Stimulated activated CD4-positive, alpha-beta T cell treated with anti-CD3 and anti-CD28 coated beads, Interleukin-2, amount 100 ng/mL, for 4 hours (primary cell): ENCODE data around the gene TEX54.
A peak's percentile ranks its signal among the peaks of the same experiment; 100 is the strongest.
"Not testable (repeated sequence)": the region's sequence is repeated elsewhere in the genome, so short reads cannot be mapped to it uniquely, and the experiment has no call there.

Experiments used
- DNase-seq: peaks from one replicate; pipeline ENCODE4 v3.0.0-alpha.2; 2020; ENCODE audit warnings: low read depth

TEX54 gene

GRCh38 chr11:62832336-62833234 is at the start of gene TEX54:
Gene TEX54, minus strand, starts transcription at chr11:62832841.
- no peak for DNase-seq

- DNase-seq, result no peak
These were observed 49.7 kb upstream of the TEX54 start for GRCh38 chr11:62882431-62882749.

- DNase-seq, result peak; percentile 95
These were observed 49.2 kb upstream of the TEX54 start for GRCh38 chr11:62881579-62882430.

GRCh38 chr11:62880803-62881578 is 48.4 kb upstream of the TEX54 start, which contains the start of gene SLC3A2:
Gene SLC3A2, plus strand, starts transcription at chr11:62880896. Its CDS starts 128 bp downstream, at chr11:62881024.
- DNase-seq, result peak; percentile 85

- DNase-seq, result no peak
These were observed 47.7 kb upstream of the TEX54 start for GRCh38 chr11:62880231-62880802.

- no peak for DNase-seq
These were observed 46.8 kb upstream of the TEX54 start for GRCh38 chr11:62879235-62879978.

GRCh38 chr11:62876712-62877111 is 44.1 kb upstream of the TEX54 start:
- no peak for DNase-seq

- no peak for DNase-seq
These were observed 43.2 kb upstream of the TEX54 start for GRCh38 chr11:62875698-62876478.

GRCh38 chr11:62874851-62875250 is 42.2 kb upstream of the TEX54 start:
- DNase-seq, result no peak

DNA sequence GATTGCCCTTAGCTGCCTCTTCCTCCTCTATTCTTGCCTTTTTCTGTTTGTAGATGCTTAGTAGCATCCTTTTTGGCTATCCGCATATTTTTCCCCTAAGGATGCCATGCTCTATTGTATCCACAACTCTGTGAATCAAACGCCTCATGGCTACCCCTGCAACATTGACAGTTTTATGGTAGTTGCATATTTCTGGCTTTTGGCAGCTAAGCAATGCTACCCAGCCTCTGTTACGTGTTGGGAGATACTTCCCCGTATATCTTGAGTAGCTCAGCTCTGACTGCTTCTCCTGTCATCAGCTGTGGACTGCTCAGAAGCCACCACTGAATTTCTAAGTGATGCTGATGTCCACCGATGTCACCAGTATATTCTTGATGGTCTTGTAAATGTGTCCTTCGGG is 33.0 kb upstream of the TEX54 start:
- no peak for DNase-seq

DNA sequence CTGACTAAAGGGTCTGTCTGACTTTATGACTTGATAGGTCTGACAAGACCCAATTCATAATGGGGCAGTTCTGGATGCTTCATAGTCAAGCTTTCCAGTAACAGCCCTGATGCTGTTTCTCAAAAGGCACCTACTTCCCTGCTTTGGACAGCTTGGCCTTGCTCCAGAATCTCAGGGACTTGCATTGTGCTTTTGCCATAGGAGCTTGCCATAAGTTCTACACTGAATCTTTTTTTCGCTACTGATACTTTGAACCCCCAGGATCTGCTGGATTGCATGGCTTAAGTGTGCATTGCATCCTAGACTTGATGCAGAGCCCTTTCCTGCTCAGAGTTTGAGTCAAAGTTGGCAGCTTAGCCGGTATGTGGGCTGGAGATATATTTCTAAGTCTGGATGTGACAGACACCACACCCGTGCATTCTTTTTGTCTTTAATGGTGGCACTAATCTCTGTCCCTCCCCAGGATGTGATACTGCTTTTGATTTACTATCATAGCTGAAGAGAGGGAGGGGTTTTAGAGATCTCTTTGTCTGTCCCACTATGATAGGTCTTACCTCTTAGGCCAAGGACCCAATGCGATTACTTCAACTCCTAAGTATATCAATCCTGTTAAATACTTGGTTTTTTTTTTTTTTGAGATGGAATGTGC is 31.2 kb upstream of the TEX54 start:
- no peak for DNase-seq

DNA sequence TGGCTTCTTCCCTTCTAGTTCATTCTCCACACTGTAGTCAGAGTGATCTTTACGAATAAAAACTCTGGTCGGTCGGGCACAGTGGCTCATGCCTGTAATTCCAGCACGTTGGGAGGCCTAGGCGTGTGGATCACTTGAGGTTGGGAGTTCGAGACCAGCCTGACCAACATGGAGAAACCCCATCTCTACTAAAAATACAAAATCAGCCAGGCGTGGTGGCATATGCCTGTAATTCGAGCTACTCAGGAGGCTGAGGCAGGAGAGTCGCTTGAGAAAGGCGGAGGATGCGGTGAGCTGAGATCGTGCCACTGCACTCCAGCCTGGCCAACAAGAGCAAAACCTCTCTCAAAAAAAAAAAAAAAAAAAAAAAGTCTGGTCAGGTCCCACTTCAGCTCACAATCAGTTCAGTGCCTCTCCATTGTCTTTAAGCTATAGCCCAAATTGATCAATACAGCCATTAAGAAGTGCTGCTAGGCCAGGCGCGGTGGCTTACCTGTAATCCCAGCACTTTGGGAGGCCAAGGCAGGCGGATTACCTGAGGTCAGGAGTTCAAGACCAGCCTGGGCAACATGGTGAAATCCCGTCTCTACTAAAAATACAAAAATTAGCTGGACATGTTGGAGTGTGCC is 29.0 kb upstream of the TEX54 start:
- not testable (repeated sequence) for DNase-seq

GRCh38 chr11:62860835-62861563 is 28.4 kb upstream of the TEX54 start:
- no peak for DNase-seq

GRCh38 chr11:62859281-62859703 is 26.7 kb upstream of the TEX54 start:
- not testable (repeated sequence) for DNase-seq

- DNase-seq, result no peak
These were observed 25.6 kb upstream of the TEX54 start for GRCh38 chr11:62858201-62858600.

DNA sequence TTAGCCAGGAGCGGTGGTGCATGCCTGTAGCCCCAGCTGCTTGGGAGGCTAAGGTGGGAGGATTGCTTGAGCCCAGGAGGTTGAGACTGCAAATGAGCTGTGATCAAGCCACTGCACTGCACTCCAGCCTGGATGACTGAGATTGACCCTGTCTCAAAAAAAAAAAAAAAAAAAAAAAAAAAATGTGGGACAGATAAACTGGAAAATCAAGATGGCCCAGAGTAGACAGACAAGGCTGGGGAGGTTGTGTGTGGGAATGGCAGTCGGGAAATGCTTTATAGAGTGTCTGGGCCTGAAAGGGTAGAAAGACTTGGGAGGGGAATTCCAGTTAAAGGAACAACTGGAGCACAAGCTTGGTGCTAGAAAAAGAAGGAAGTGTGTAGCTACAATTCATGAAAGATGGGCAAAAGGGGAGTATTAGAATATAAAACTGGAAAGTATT is 24.9 kb upstream of the TEX54 start:
- DNase-seq, result no peak

DNA sequence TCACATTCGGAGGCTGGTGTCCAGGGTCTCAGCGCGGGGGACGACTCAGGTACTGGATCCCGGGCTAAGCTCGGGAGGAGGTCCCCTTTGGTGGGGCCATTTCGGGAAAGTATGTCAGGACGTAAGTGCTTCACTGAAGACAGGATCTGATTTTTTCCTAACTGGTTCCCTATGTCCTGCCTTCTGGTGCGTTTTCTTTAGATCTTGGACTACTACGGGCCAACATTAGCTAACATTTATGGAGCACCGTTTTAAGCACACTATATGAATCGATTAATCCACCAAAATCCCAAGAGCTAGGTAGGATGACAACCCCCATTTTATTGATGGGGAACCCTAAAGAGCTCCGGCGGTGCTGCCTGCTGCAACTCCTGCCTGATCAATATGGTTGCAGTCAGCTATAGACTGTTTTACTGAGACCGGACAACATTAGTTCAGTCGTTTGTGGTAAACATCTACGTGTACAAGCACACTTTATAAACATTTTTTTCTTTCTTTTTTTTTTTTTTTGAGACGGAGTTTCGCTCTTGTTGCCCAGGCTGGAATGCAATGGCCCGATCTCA is 23.8 kb upstream of the TEX54 start:
- no peak for DNase-seq
